GM18526 (cell line): ENCODE measurements around the gene PPP2R2C.

ENCODE experiments used
- POLR2A ChIP-seq: IDR thresholded peaks from 3 replicates; pipeline ENCODE4 v1.6.1; 2011; ENCODE audit not compliant: insufficient read length; ENCODE audit errors: extremely low read depth

The PPP2R2C gene

DNA sequence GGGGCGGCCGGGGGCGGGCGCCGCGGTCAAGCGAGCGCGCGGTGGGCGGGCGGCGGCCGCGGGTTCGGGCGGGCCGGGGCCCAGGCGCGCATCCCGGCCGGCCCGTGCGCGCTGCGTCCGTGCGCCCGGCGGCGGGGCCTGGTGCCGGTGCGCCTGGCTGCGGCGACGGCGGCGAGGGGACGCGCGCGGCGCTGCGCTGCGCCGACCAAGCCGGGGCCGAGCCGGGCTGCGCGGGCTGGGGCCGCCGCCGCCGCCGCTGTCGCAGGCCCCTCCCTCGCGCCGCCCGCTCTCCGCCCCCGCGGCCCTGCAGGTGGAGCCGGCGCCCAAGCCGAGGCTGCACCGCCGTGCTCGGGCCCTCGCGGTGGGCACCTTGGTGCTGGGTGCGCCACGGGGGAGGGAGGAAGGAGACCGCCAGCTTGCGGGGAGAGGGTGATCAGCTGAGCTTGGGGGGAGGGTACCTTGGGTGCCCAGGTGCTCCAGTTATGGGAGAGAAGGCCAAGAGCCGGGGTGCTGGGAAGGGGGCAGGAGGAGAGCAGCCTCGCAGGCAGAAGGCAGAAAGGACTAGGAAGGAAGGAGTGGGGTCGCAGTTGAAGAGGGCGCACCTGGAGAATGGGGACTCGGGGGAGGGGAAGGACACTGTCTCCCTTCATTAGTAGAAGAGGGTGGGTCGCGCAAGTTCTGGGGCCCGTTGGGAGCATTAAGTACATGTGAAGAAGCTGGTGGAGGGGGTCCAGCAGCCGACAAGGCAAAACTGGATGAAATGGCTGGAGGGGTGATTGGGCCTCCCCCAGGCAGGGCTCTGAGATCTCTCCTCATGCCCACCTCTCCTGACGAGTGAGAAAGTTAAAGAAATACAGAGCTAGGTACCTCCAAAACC is at the start of gene PPP2R2C:
Gene PPP2R2C (minus strand): TSS at position 228 of the 877 bp plus-strand sequence. CDS start 385 bp downstream, outside the sequence.
- TF ChIP-seq POLR2A = no peak

DNA sequence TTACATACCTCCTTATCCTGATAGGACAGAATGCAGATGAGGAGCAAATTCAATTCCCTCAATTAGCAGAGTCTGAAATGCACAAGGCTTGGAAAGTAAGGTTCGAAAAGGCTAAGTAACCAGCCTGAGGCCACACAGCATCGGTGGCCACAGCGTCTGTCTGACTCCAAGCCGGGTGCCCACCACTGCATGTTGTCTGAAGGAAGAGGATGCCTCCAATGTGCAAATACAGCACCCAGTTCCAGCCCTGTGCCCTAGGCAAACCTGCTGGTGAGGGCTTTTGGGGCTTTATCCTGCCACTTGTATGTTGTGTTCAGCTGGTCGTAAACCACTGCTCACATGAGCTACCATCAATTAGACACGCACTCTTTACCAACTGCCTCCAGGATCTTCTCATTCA is 48.6 kb upstream of the PPP2R2C start:
- no peak for TF ChIP-seq POLR2A

DNA sequence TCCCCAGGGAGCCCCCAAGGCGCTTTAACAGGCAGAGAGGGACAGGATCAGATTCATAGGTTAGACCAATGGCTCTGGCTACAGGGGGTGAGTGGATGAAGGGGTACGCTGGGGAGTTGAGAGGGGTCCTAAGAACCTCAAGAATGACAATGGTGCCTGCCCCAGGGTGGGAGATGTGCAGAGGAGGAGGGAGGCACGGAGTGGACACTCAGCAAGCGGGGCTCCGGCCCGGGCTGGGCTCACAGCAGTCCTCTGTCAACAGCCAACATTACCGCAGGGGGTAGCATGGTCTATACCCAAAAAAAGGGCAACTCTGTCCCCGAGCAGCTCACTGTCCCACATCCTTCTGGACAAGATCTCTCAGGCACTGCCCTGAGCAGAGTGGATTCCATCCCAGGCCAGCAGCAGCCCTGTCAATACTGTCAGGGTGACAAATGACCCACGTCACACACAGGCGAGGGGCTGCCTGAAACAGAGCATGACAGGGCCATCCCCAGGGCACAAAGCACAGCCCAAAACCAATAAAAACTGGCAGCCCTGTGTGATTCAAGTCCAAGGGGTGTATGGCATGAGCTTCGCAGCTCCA is 47.7 kb upstream of the PPP2R2C start:
- no peak for TF ChIP-seq POLR2A

DNA sequence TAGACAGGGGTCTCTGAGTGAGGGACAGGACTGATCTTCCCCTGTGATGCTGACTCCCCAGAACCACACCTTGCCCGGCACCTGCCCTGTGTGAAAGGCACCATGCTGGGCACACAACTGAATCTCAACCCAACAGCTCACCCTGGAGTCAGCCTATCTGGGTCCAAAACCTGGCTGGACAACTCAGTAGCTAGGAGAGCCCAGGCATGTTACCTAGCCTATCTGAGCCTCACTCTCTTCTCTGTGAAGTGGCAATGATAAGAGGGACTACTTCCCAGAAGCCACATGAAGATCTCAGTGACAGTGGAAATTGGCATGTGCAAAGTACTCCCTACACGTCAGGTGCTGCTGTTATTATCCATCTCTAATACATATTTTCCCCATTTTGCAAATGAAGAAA is 44.8 kb upstream of the PPP2R2C start:
- TF ChIP-seq POLR2A = no peak

DNA sequence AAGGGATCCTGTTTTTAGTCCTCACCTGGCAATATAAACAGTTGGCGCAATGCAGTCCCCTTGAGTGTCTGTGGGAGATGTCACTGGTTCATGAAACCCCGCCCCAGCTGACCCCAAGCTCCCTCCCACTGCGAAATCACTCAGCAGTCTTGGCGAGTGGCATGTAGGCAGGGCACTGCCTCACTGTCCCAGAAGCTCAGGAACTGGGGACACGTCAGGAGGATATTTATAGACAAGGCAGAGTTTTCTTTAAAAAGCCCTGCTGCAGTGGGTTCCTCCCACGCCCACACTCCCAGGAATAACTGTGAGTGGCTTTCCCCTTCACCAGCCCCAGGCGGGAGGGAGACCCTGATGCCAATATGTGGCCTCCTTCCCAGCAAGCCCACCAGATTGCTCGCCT is 44.3 kb upstream of the PPP2R2C start:
- TF ChIP-seq POLR2A = no peak

DNA sequence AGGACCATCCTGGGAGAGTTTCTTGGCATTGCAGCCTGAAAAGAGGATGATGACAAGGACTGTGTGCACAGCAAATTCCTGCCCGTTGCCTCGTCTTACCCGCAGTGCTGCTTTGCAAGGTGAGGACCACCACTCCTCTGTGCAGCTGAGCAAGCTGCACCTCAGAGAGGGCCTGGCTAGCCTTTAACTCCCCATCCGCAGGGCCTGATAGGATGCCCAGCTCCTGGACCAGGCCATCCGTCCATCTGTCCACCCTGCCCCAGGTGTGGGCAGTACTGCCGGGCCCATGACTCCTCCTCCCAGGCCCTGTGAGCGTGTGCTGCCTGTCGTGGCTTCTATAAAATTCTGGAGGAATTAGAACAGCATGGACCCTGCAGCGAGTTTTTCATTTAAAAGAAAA is 43.9 kb upstream of the PPP2R2C start:
- TF ChIP-seq POLR2A = no peak

DNA sequence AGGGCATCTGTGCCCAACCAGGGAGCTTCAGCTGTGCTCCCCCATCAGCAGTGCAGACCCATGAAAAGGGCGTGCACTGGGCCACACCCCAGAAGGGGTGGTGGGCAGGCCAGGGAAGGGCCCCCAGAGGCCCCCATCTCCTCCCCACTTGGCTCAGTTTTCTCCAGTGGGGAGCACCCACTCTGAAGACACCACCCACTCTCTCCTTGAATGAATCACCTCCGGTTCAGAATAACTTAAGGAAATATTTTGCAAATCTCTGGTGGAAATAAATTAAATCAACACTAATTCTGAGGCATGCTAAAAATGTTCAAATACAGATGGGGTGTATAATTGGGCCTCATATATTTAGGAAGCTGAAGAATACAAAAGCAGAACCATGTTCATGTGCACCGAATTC is 41.3 kb upstream of the PPP2R2C start:
- no peak for TF ChIP-seq POLR2A

DNA sequence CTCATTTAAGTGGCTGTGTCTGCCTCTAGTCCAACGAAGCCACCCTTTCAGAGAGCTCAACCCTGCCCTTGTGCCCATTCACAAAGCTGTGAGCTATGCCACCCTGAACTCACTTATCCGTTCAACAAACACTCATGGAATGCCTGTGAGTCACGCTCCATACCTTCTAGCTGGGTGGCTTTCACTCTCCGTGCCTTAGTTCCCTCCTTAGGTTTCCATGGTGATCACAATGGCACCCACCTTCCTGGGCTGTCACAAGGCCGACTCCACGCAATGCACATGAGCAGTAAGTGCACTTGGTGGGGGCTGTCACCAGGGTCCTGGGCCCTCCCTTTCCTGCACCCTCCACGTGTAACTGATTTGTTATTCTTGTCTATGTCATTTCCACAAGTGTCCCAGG is 37.2 kb upstream of the PPP2R2C start:
- TF ChIP-seq POLR2A = no peak

DNA sequence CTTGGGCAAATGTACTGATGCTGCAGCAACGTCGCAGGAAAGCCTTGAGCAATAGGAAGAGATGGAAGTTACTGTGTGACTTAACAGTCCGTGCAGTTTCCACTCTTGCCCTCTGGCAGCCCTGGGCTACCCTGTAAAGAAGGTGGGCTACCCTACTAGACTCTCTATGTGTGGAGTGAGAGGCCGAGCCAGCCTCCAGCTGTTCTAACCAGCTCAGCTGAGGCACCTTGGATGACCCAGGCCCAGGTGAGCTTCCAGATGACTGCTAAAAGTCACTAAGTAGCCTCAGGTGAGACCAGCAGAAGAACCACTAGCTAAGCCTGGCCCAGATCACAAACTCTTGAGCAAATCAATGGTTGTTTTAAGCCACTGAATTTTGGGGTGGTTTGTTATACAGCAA is 34.9 kb upstream of the PPP2R2C start:
- no peak for TF ChIP-seq POLR2A

DNA sequence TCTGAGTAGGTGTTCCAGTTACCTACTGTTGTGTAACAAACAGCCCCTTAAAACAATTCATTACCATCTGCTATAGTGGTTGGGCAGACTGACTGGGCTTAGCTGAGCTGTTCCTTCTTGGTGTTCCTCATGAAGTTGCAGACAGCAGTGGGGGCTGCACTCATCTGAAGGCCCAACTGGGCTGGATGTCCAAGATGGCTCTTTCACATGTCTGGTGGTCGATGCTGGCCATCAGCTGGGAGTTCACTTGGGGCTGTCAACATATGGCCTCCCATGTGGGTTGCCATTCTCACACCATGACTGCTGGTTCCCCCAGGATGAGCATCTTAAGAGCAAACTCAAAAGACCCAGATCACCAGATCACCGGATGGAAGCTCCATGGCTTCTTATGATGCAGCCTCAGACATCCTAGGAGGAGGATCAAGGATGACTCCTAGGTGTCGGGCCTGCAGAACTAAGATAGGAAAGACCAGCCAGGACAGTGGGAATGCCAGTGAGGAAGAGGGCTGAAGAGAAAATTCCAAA is 34.3 kb upstream of the PPP2R2C start:
- no peak for TF ChIP-seq POLR2A

DNA sequence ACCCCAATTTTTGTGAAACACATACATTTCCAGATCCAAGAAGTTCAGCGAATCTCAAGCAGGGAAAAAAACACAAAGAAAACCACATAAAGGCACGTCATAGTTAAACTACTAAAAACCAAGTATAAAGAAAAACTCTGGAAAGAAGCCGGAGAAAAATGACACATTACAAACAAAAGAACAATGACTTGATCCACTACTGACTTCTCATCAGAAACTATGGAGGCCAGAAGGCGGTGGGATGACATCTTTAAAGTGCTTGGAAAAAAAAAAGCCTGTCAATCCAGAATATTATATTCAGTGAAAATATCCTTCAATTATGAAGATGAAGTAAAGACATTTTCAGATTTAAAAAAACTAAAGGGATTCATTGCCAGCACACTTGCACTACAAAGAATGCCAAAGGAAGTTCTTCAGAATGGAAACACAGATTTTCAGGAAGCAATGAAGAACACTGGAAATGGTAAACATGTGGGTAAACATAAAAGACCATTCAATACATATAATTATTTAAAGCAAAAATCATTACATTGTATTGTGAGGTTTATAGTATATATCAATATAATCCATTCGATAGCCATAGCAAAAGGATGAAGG is 32.6 kb upstream of the PPP2R2C start:
- TF ChIP-seq POLR2A = no peak

DNA sequence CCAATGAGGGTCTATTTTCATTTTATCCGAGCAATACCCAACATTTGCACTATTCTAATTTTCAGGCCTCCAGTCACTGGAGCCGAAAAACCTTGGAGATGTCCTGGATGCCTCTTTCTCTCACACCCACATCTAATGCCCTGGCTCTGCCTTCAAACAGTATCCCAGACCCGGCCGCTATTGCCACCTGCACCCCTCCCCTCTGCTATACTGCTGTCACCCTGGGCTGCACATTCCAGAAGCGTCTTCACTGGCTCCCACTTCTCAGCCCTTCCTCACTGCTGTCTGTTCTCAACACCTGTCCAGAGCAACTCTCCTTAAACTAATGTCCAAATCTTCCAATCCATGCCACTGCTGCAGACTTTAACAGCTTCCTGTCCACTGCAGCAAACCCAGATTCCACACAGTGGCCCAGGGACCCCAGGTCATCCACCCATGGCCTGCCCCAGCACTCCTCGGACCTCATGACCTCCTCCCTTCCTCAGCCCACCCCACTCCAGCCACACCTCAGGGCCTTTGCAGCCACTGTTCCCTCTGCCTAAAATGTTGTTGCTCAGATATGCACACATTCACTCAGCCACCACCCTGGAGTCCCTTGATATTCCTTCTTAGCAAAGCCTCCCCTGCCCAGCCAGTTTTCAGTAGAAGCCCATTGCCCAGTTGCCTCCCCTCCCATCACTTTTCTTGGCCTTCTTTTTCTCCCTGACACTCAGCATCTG is 30.5 kb upstream of the PPP2R2C start:
- no peak for TF ChIP-seq POLR2A

DNA sequence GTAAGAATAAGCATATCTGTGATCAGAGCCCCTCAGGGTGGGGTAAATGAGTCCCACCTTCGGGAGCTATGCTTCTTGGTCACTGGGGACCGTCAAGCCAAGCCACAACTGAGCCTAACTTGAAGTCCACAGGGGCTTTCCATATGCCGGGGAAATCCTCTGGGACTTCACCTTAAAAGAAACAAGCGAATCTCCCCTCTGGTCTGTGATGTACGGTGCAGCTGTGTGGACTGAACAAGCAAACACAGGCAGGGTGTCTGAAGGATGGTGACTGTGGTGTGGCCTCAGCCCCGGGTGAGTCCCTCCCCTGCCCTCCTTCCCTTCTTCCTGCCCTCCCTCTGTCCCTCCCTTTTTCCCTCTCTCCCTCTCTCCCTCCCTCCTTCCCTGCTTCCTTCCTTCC is 29.7 kb upstream of the PPP2R2C start:
- no peak for TF ChIP-seq POLR2A

DNA sequence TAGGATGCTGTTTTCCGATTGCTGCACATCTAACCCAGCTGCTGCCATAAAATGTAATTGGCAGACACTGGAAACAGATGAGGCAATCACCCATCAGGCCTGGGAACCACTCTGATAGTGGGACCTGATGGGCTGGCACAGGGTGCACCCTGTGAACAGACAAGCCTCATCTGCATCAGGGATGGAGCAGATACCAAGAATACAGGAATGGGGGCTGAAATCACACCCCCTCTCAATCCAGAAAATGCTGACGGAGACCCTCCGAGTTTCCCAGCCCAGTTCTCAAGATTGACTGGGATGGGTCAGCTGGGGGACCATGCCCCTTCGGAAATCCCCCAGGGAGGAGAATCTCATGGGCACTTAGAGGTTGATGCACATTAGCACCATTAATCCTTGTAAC is 28.8 kb upstream of the PPP2R2C start:
- no peak for TF ChIP-seq POLR2A

DNA sequence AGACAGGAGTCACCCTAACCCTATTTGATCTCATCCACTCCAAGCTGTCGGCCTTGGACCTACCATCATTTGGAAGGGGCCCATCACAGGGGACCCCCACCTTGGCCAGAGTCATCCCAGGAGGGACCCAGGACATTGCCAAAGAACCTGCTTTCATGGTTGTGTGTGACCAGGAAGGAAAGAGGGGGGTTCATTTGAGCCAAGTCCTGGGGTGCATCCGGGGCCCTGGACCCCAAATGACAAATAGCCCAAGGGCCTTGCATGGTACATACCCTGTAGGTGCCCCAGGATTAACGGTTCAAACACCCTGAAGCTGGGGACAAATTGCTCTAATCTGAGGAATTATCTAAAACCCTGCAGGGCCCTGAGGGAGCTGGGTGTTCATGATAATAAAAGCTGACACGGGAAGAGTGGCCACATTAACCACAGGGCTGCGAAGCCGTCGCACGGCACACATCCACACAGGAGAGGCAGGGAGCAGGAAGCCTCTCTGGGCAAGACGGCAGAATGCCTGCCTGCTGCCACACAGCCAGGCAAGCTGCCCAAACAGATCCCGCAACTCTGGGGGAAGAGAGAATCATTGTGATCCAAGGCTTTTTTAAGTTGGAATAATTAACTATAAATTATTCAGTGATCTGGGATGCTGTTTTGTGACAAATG is 28.2 kb upstream of the PPP2R2C start:
- TF ChIP-seq POLR2A = no peak

DNA sequence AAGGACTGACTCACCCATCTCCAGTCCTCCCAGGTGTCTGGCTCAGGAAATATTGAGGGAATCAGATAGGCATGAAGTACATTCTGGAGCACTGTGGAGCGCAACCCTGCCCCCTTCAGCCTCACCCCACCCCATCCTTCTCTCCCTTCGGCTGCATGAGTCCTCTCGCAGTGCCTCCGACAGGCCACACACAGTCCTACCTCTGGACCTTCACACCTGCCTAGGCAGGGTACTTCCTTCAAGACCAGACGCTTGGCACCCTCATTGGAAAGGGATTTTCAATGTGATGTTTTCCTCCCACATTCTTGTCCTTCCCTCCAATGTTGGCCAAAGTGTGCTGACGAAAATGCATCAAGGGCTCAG is 26.8 kb upstream of the PPP2R2C start:
- no peak for TF ChIP-seq POLR2A
